OCI-LY1 (cell line): ENCODE measurements around the gene VDR.

Source experiments
- EZH2 ChIP-seq: fragments of 200-600 bp; sonication (generic), shearing (Covaris generic); IDR thresholded peaks from 2 replicates; pipeline ENCODE4 v1.8.0; 2017; ENCODE audit warnings: borderline replicate concordance, mixed run types, mild to moderate bottlenecking, antibody characterized with exemption, low read length, moderate library complexity, mixed read lengths
- TF ChIP-seq, protein P1 (sequence below): fragments of 200-600 bp; sonication (generic), shearing (Covaris generic); IDR thresholded peaks from 2 replicates; pipeline ENCODE4 v1.5.1; 2017; ENCODE audit warnings: mild to moderate bottlenecking, antibody characterized with exemption, low read length, moderate library complexity, mixed read lengths

DNA sequence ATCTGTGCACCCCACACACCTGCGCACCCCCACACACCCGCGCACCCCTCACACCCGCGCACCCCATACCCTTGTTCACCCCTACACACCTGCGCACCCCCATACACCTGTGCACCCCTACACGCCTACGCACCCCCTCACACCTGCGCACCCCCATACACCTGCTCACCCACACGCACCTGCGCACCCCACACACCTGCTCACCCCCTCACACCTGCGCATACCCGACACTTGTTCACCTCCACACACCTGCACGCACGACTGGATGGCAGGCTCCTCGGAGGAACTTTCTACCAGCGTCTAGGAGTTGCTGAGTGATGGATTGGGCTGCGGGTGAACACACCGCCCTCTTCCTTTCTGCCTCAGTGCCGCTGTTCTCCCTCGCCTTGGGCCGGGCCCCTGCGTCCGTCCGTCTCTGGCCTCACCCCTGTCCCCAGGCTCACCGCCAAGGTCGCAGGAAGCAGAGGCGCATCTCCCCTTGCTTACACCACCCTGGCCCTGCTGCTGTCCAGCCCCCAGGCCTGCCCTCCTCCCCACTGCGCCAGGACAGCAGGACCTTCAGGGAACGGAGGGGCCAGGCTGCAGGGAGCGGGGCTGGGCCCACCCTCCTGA lies 37.9 kb upstream of the VDR start:
- TF ChIP-seq, protein P1, sequence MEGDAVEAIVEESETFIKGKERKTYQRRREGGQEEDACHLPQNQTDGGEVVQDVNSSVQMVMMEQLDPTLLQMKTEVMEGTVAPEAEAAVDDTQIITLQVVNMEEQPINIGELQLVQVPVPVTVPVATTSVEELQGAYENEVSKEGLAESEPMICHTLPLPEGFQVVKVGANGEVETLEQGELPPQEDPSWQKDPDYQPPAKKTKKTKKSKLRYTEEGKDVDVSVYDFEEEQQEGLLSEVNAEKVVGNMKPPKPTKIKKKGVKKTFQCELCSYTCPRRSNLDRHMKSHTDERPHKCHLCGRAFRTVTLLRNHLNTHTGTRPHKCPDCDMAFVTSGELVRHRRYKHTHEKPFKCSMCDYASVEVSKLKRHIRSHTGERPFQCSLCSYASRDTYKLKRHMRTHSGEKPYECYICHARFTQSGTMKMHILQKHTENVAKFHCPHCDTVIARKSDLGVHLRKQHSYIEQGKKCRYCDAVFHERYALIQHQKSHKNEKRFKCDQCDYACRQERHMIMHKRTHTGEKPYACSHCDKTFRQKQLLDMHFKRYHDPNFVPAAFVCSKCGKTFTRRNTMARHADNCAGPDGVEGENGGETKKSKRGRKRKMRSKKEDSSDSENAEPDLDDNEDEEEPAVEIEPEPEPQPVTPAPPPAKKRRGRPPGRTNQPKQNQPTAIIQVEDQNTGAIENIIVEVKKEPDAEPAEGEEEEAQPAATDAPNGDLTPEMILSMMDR = no peak
- TF ChIP-seq EZH2 = no peak
